Measurements from ENCODE around the gene CFAP299.

CFAP299 gene

GRCh38 chr4:80452768-80453167 lies 117.2 kb downstream of the CFAP299 start:
- DNase-seq: no peak

- DNase-seq: no peak
Measured at GRCh38 chr4:80454040-80454439, 118.5 kb downstream of the CFAP299 start.

DNA sequence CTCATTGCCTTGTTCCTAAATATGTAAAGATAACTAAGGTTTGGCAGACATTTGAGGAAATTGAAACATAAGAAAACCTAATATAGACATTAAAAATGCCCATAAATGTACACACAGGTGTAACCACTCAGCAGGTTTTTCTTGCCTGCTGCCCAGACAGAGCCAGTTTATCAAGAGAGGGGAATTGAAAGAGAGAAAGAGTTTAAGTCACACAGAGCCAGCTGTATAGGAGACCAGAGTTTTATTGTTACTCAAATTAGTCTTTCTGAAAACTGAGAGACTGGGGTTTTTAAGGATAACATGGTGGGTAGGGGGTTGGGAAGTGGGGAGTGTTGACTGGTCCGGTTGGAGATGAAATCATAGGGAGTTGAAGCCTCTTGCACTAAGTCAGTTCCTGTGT lies 119.0 kb downstream of the CFAP299 start:
- no peak for DNase-seq

DNA sequence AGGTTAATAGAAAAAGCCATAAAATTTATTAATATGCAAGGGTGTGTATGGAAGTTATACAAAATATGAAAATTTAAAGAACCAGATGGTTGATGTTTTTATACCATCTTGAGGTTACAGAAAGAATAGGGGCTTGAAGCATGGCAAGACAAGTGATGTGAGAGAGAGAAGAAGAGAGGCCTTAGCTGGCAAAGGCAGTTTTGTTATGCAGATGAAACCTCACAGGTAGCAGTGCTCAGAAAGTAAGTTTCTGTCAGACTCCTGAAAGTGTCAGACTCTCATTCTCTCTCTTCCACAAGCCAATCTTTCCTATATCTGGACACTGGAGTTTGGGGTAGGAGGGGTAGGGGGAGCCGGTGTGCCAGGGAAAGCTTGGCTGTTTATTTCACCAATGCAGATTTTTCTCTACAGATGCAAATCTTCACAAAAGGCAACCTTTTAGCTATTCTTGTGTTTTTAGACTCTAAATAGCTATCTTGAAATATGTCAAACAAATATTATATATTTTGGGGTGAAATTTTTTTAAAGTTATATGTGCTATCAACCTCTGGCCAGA lies 124.5 kb downstream of the CFAP299 start:
- DNase-seq: no peak

GRCh38 chr4:80461412-80461811 lies 125.9 kb downstream of the CFAP299 start:
- DNase-seq: no peak

DNA sequence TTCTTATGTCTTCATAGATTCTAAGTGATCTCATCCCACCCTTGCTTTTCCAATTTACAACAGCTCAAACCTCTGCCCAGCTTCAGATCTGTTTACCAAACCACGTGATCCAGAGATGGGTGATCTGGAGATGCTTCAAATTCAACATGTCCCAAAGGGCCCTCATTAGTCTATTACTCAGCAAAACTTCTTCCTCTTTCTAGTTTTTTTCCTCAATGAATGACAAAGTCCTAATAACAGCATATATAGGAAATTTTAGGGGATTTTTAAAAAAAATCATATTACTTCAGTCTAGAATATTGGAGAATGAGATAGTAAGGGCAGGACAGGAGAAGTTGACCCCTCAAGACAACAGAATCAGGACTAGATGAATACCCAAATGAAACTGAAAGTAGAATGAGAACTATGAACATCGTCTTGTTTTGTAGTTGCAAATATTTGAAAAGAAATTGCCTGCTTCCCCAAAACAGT lies 127.1 kb downstream of the CFAP299 start:
- no peak for DNase-seq

- DNase-seq: no peak
Measured at GRCh38 chr4:80463509-80463908, 128.0 kb downstream of the CFAP299 start.

DNA sequence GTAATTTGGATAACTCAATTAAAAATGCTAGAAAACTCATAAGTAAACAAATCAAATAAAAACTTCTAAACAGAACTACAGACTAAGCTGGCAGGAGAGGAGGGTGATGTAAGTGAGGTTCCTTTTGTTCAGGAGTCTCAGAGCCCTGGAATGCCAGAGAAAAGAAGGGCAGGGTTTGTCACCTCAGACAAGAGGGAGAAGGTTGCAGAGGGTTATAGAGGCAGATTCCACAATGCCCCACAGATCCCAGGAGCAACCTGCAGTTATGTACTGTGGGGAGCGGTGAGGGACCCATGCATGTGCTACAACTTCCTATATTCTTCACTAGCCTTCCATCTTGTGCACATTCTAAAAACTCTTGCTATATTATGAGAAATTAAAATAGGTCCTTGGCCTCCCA lies 129.7 kb downstream of the CFAP299 start:
- DNase-seq: no peak

- no peak for DNase-seq
Measured at GRCh38 chr4:80465736-80466135, 130.2 kb downstream of the CFAP299 start.

GRCh38 chr4:80466618-80467017 lies 131.1 kb downstream of the CFAP299 start:
- DNase-seq: no peak

DNA sequence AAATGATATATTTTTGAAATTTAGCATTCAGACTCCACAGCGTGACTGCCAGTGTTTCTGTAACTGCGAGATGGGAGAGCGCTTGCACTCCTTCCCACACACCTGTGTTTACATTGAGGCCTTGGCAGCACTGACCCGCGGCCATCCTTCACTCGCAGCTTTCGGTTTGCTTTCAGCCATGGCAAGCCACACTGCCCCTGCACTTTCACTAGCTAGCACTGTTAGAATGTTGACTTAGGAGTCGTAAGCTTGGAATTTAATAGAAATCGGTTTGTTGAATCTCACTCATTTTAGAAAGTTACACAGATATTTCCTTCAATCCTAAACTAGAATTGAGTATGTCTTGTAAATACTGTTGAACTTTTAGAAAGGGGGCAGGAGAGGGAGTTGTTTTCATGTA lies 136.2 kb downstream of the CFAP299 start:
- DNase-seq: no peak

GRCh38 chr4:80475236-80475635 lies 139.7 kb downstream of the CFAP299 start:
- no peak for DNase-seq

GRCh38 chr4:80475798-80476197 lies 140.3 kb downstream of the CFAP299 start:
- no peak for DNase-seq

DNA sequence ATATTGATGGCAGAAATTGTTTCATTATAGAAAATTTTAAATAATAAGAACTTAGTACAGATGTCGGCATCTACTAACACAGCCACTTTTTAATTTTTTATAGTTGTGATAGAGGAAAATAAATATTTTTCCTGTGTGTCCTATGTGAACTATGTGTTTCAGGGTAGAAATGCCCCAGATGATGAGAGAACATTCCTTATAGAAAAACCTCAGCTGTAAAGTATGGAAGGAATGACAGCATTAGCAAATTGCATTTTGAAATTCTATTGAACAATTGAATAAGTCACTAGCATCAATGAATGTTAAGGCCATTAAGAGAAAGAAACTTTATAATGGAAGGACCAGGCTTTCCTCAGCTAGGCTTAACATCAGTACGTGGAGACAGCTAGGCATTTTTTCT lies 149.2 kb downstream of the CFAP299 start:
- DNase-seq: no peak

- no peak for DNase-seq
Measured at GRCh38 chr4:80486603-80487002, 151.1 kb downstream of the CFAP299 start.

GRCh38 chr4:80489798-80490197 lies 154.3 kb downstream of the CFAP299 start:
- no peak for DNase-seq

DNA sequence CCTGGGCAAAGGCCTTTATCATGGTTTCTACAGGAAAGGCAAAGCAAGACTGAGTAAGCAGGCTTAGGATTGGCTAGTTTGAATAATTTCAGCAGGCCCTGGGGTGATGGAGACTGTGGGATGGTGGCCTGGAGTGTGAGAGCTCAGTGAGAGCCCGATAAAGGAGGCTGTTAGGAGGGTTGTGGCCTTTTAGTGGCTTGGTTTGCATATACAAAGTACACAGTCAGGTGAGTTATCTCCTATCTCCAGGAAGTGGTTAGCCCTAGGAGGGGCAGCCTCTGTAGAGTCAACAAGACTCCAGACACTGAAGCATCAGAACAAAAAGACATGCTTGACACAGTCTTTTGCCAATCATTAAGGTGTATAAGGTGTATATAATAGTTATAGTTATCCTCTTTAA lies 157.2 kb downstream of the CFAP299 start:
- DNase-seq: no peak

DNA sequence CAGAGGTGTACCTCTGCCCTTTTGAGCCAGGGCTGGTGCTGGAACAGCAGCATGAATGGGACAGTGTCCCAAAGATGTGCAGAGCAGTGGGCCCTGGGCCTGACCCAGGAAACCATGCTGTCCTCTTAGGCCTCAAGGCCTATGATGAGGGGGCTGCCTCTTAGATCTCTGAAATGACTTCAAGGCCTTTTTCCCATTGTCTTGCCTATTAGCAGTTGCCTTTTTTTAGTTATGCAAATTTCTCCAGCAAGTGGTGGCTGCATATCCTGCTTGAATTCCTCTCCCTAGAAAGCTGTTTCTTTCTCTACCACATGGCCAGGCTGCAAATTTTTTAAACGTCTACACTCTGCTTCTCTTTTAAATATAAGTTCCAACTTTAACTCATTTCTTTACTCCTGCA lies 160.3 kb downstream of the CFAP299 start:
- no peak for DNase-seq

GRCh38 chr4:80498725-80499124 lies 163.2 kb downstream of the CFAP299 start:
- no peak for DNase-seq

DNA sequence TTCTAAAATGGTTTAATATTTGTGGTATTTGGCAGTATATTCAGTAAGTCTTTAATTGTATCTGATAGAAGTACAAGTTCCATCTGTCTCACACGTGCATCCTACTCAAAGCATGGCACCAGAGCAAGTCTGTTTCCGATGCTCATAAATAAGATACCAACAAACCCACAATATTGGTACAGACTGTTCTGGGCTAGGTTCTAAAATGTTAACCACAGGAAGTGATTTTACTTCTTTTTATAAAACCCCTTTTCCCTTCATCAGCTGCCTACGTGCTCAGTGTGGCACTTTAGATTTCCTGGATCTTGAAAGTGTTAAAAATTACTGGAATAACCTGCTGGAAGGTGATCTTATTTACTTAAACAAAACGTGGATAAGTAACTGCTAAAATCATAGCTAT lies 165.1 kb downstream of the CFAP299 start:
- no peak for DNase-seq

DNA sequence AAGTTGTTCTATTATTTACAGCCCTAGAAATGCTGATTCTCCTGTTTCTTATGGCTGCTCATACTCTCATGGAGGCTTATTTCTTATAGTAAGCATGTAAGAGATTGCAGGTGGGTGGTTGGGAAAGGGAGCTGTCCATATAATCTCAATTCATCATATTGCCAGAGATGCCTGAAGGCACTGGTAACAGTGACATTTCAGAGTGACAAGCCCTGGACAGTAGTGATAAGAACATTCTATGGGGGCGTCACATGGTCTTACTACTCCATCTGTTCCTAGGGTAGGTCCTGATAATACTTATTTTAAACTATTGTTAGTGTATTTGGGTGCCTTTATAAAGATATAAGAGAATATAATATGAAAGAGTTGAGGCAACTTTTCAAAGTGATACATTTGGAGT lies 171.5 kb downstream of the CFAP299 start:
- DNase-seq: no peak

DNA sequence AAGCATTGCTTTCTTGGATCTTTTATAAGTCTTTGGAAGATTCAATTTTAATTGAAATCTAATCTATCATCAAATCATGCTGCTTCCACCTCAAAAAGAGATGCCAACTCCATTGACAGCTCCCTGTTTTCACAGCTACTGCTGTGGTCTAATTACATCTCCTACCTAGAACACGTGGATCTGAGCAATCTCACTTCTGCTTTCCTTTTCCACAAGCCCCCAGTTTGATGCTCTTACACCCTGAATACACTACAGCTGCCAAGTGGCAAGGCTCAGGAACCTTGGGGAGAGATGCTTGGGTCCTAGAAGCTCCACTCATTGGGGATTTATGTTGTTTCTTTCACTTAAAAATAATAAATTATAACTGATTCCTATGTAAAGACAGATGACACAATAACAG lies 172.0 kb downstream of the CFAP299 start:
- no peak for DNase-seq

DNA sequence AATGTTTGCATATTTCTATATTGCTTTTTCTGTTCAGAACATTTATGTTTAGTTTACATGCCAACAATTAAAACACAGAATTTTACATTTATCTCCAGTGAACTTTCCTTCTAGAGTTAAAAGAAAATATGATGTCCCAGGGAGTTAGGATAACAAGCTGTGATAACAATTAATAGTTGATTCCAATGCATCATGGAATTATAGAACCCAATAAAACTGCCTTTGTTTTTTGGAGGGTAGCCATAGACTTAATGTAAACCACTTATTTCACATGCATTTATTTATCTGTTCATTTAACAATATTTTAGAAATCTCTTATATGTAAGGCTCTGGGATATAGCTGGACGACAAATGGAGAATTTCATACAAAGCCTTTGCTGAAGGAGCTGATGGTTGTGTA lies 180.0 kb downstream of the CFAP299 start:
- no peak for DNase-seq

DNA sequence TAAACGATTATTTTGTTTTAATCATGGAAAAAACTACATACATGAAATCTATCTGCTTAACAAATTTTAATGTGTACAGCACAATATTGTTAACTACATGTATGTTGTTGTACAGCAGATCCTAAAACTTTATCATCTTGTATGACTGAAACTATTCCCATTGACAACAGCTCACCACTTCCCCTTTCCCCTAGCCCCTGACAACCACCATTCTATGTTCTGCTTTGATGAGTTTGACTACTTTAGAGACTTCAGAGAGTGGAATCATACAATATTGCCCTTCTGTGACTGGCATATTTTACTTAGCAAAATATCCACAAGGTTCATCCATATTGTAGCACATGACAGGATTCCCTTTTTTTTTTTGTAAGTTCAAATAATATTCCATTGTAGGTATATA lies 185.9 kb downstream of the CFAP299 start:
- DNase-seq: no peak

DNA sequence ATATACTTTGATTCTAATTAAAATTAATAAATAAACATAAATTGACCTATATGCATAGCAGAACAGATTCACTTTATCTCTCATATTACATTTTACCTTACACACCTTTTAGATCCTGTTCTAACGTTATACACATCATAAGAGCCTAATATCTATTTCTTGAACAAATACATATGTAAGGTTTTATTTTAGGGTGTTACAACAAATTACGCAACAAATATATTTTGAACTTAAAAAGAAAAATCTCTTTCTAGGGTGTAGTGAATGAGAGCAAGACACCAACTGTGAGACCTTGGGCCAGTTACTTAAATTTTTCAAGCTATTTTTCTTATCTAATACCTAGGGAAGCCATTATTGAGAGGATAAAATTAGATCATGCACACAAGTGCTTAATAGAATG lies 191.2 kb downstream of the CFAP299 start:
- DNase-seq: no peak

- no peak for DNase-seq
Measured at GRCh38 chr4:80529026-80529425, 193.5 kb downstream of the CFAP299 start.

Data from NCI-H446 treated with DMSO at 0.1 percent for 48 hours (cell line).